ENCODE results near the gene TRIM7. TPM values are rescaled to one million over a fixed set of nuclear protein-coding genes. Genes with fewer than 3 reads are reported as not detected.

TRIM7 gene
- total and polyA plus RNA-seq, 9 of the 15 experiments (the other 6 are each of a cell fraction or from before 2014, with no cell fraction given), result 2.6 to 14.9 (median 8.9) TPM

GRCh38 chr5:181215997-181216989, 11.3 kb upstream of the TRIM7 start (continued):
- no peak for TF ChIP-seq ZBTB26 (CRISPR knock-in tag; IDR thresholded peaks at IDR 0.05)
- peak; percentile 41; the same call in 1 of the 2 replicates for TF ChIP-seq ZFP91 (CRISPR knock-in tag; IDR thresholded peaks at IDR 0.05)
- TF ChIP-seq HINFP (tag; conservative IDR thresholded peaks at IDR 0.05; ENCODE audit: low read depth), result no peak
- peak; percentile 64; the same call in 1 of the 2 replicates for TF ChIP-seq NKRF (IDR thresholded peaks at IDR 0.05; ENCODE audit: borderline replicate concordance)
- peak; percentile 75; the same call in 1 of the 2 replicates for TF ChIP-seq HMGXB4 (CRISPR knock-in tag; IDR thresholded peaks at IDR 0.05)
- peak; percentile 28; the same call in 1 of the 2 replicates for TF ChIP-seq RAD51 (IDR thresholded peaks at IDR 0.05; ENCODE audit: borderline replicate concordance, low read depth)
- no peak for TF ChIP-seq EWSR1 (IDR thresholded peaks at IDR 0.05; ENCODE audit: borderline replicate concordance, low read depth, partially characterized antibody)
- peak; percentile 41 for TF ChIP-seq BRD9 (IDR thresholded peaks at IDR 0.05; ENCODE audit: low read depth, partially characterized antibody)
- TF ChIP-seq CBFA2T2 (conservative IDR thresholded peaks at IDR 0.05), result no peak
- TF ChIP-seq PRDM10 (IDR thresholded peaks at IDR 0.05; ENCODE audit: partially characterized antibody), result peak; percentile 11
- peak; percentile 66 for TF ChIP-seq CXXC5 (CRISPR knock-in tag; IDR thresholded peaks at IDR 0.05)
